IMR-90 (cell line): ENCODE results near the gene ARRB1. TPM values are rescaled to one million over a fixed set of nuclear protein-coding genes. Genes with fewer than 3 reads are reported as not detected.

Experiments
- ATAC-seq: fragments of 200-7000 bp; cut with Tn5 transposase; 2 replicates; pipeline ENCODE4 v1.9.1; 2020; ENCODE audit warnings: low read depth, mild to moderate bottlenecking, moderate library complexity
- BruUV-seq: library from RNA; stranded (reverse); fragments of 400-500 nt; replicated peaks from 2 replicates; lab custom pipeline; 2021; lab: Mats Ljungman, UMichigan
- CTCF ChIA-PET: fragments of 300-600 bp; formaldehyde crosslinking; extraction: SDS; loops from one replicate; lab custom pipeline; 2021; ENCODE audit warnings: antibody characterized with exemption; lab: Yijun Ruan, JAX
- POLR2A ChIA-PET: fragments of 300-600 bp; sonication (Branson Sonifier 250); formaldehyde crosslinking; loops from one replicate; lab custom pipeline; 2022; ENCODE audit warnings: antibody characterized with exemption; ENCODE audit not compliant: unreplicated experiment; lab: Charles Lee
- DNase-seq: peaks from one replicate; pipeline ENCODE4 v3.0.0; 2013
- H2AFZ ChIP-seq: replicated peaks from 2 replicates; pipeline ENCODE3; 2013; ENCODE audit warnings: low read length, mild to moderate bottlenecking; ENCODE audit not compliant: poor library complexity
- H2AK5ac ChIP-seq: 2 replicates; pipeline ENCODE4 v1.6.1; 2013; ENCODE audit warnings: low read depth, low read length, inconsistent platforms
- H2AK9ac ChIP-seq: replicated peaks from 2 replicates; pipeline ENCODE3; 2013; ENCODE audit warnings: mild to moderate bottlenecking, low read depth, low read length, moderate library complexity; ENCODE audit not compliant: poor library complexity
- H2BK120ac ChIP-seq: 2 replicates; pipeline ENCODE4 v1.6.1; 2013; ENCODE audit warnings: low read depth, low read length, inconsistent platforms
- H2BK15ac ChIP-seq: 3 replicates; pipeline ENCODE4 v1.6.1; 2013; ENCODE audit warnings: low read depth, low read length, inconsistent platforms
- H2BK20ac ChIP-seq: 2 replicates; pipeline ENCODE4 v1.6.1; 2013; ENCODE audit warnings: low read depth, mild to moderate bottlenecking, inconsistent platforms, low read length, moderate library complexity
- H2BK5ac ChIP-seq: 2 replicates; pipeline ENCODE4 v1.6.1; 2013; ENCODE audit warnings: mild to moderate bottlenecking, low read depth, low read length, inconsistent platforms; ENCODE audit not compliant: poor library complexity, severe bottlenecking
- H3K14ac ChIP-seq: replicated peaks from 2 replicates; pipeline ENCODE4 v1.6.1; 2013; ENCODE audit warnings: low read depth, low read length, inconsistent platforms
- H3K18ac ChIP-seq: 2 replicates; pipeline ENCODE4 v1.6.1; 2013; ENCODE audit warnings: low read depth, low read length, control low read depth
- H3K23ac ChIP-seq: 2 replicates; pipeline ENCODE4 v1.6.1; 2013; ENCODE audit warnings: low read depth, low read length, inconsistent platforms
- H3K27ac ChIP-seq: 2 replicates; pipeline ENCODE4 v1.5.1; 2013; ENCODE audit warnings: mild to moderate bottlenecking, control low read depth, low read length; ENCODE audit not compliant: insufficient read depth
- H3K27me3 ChIP-seq: 2 replicates; pipeline ENCODE4 v1.6.1; 2013; ENCODE audit warnings: low read length; ENCODE audit not compliant: control insufficient read depth, insufficient read depth
- H3K36me3 ChIP-seq: 2 replicates; pipeline ENCODE4 v1.6.1; 2013; ENCODE audit warnings: low read length, mixed read lengths; ENCODE audit not compliant: control insufficient read depth, insufficient read depth
- H3K4ac ChIP-seq: 2 replicates; pipeline ENCODE4 v1.6.1; 2013; ENCODE audit warnings: low read depth, low read length, inconsistent platforms
- H3K4me1 ChIP-seq: 2 replicates; pipeline ENCODE4 v1.6.1; 2013; ENCODE audit warnings: low read length, mixed read lengths; ENCODE audit not compliant: control insufficient read depth, insufficient read depth
- H3K4me2 ChIP-seq: 2 replicates; pipeline ENCODE4 v1.6.1; 2013; ENCODE audit warnings: low read depth, mild to moderate bottlenecking, control low read depth, low read length, moderate library complexity
- H3K4me3 ChIP-seq: 2 replicates; pipeline ENCODE4 v1.5.1; 2013; ENCODE audit warnings: low read depth, mild to moderate bottlenecking, control low read depth, low read length, moderate library complexity; ENCODE audit not compliant: insufficient read depth
- H3K56ac ChIP-seq: 2 replicates; pipeline ENCODE4 v1.6.1; 2013; ENCODE audit warnings: low read length, inconsistent platforms; ENCODE audit not compliant: insufficient read depth; ENCODE audit errors: extremely low read depth
- H3K79me1 ChIP-seq, 2 experiments: 2 replicates each; pipeline ENCODE4 v1.6.1; 2013; ENCODE audit warnings: low read length in 2 of 2, inconsistent platforms in 1 of 2, low read depth in 1 of 2
- H3K9ac ChIP-seq: 2 replicates; pipeline ENCODE4 v1.6.1; 2013; ENCODE audit warnings: low read depth, low read length, control low read depth
- H3K9me1 ChIP-seq: 2 replicates; pipeline ENCODE4 v1.6.1; 2013; ENCODE audit warnings: low read length, inconsistent platforms; ENCODE audit not compliant: insufficient read depth
- H3K9me3 ChIP-seq: 2 replicates; pipeline ENCODE4 v1.6.1; 2013; ENCODE audit warnings: low read length; ENCODE audit not compliant: control insufficient read depth, insufficient read depth
- H4K20me1 ChIP-seq: 2 replicates; pipeline ENCODE4 v1.6.1; 2013; ENCODE audit warnings: low read length, inconsistent platforms; ENCODE audit not compliant: insufficient read depth
- H4K5ac ChIP-seq: 2 replicates; pipeline ENCODE4 v1.6.1; 2013; ENCODE audit warnings: mild to moderate bottlenecking, low read depth, low read length, control low read depth
- H4K8ac ChIP-seq, 2 experiments: 2 replicates each; pipeline ENCODE4 v1.6.1; 2013; ENCODE audit warnings: low read depth in 2 of 2, low read length in 2 of 2, control low read depth in 1 of 2, inconsistent platforms in 1 of 2
- H4K91ac ChIP-seq: 2 replicates; pipeline ENCODE4 v1.6.1; 2013; ENCODE audit warnings: low read depth, low read length, inconsistent platforms; ENCODE audit not compliant: insufficient read depth
- BHLHE40 ChIP-seq: fragments of 150-350 bp; IDR thresholded peaks from 2 replicates; pipeline ENCODE4 v1.6.1; 2016; ENCODE audit warnings: mild to moderate bottlenecking, low read depth, low read length
- CHD1 ChIP-seq: IDR thresholded peaks from 2 replicates; pipeline ENCODE4 v1.6.1; 2012; ENCODE audit warnings: low read depth, low read length, improper control_type of control experiment
- MAFK ChIP-seq: IDR thresholded peaks from 2 replicates; pipeline ENCODE4 v1.6.1; 2012; ENCODE audit warnings: low read depth, low read length, improper control_type of control experiment
- MAZ ChIP-seq: IDR thresholded peaks from 2 replicates; pipeline ENCODE4 v1.6.1; 2012; ENCODE audit warnings: low read depth, mild to moderate bottlenecking, low read length, improper control_type of control experiment, moderate library complexity, borderline replicate concordance
- NFE2L2 ChIP-seq: fragments of 150-350 bp; IDR thresholded peaks from 2 replicates; pipeline ENCODE4 v1.6.1; 2016; ENCODE audit warnings: low read depth, mild to moderate bottlenecking, low read length
- POLR2A ChIP-seq: IDR thresholded peaks from 2 replicates; pipeline ENCODE4 v1.6.1; 2012; ENCODE audit warnings: mild to moderate bottlenecking, low read depth, low read length
- RAD21 ChIP-seq: IDR thresholded peaks from 2 replicates; pipeline ENCODE4 v1.6.1; 2012; ENCODE audit warnings: low read length, improper control_type of control experiment
- RCOR1 ChIP-seq: IDR thresholded peaks from 2 replicates; pipeline ENCODE4 v1.6.1; 2012; ENCODE audit warnings: mild to moderate bottlenecking, low read length, improper control_type of control experiment; ENCODE audit not compliant: insufficient replicate concordance
- WGBS, 2 experiments: methylation state at CpG; one replicate each; pipeline versions ENCODE4 v1.1.5 to v1.1.7; 2013; ENCODE audit warnings: missing lambda C conversion rate in 2 of 2; ENCODE audit not compliant: insufficient read length in 1 of 2; ENCODE audit errors: extremely low coverage in 2 of 2; 5-methylcytosine and 5-hydroxymethylcytosine counted together
- dilution Hi-C: fragments of 300-500 bp; cut with HindIII; formaldehyde crosslinking; loops from one replicate; pipeline ENCODE4 v1.14.3; 2018; ENCODE audit warnings: low sequenced_read_pairs; ENCODE audit not compliant: unreplicated experiment
- in situ Hi-C: fragments of 300-500 bp; cut with MboI; formaldehyde crosslinking; loops from 3 replicates; pipeline ENCODE4 v1.14.3; 2019; ENCODE audit warnings: low sequenced_read_pairs, inconsistent platforms, mixed read lengths
- intact Hi-C: fragments of 100-400 bp; cut with micrococcal nuclease; formaldehyde crosslinking; loops from 2 replicates; pipeline ENCODE4 v1.10.0; 2022
- polyA plus RNA-seq, 3 experiments: library from polyadenylated mRNA; depleted of rRNA; stranded (reverse); fragments of >200 nt; gene quantifications; 2 replicates each; pipeline ENCODE4 v1.2.3, GENCODE V29; 2012; ENCODE audit warnings: low replicate concordance in 1 of 3
- total RNA-seq: library from RNA; depleted of rRNA; stranded (reverse); fragments of >200 nt; gene quantifications from 2 replicates; pipeline ENCODE4 v1.2.3, GENCODE V29; 2012
- TF ChIP-seq, protein P1 (sequence below): conservative IDR thresholded peaks from 2 replicates; pipeline ENCODE4 v1.5.1; 2012; ENCODE audit warnings: mild to moderate bottlenecking, low read depth, low read length, improper control_type of control experiment

ARRB1 gene
- total and polyA plus RNA-seq, 2 of the 4 experiments (the other 2 are of a cell fraction), result 11.0 to 17.4 TPM

DNA sequence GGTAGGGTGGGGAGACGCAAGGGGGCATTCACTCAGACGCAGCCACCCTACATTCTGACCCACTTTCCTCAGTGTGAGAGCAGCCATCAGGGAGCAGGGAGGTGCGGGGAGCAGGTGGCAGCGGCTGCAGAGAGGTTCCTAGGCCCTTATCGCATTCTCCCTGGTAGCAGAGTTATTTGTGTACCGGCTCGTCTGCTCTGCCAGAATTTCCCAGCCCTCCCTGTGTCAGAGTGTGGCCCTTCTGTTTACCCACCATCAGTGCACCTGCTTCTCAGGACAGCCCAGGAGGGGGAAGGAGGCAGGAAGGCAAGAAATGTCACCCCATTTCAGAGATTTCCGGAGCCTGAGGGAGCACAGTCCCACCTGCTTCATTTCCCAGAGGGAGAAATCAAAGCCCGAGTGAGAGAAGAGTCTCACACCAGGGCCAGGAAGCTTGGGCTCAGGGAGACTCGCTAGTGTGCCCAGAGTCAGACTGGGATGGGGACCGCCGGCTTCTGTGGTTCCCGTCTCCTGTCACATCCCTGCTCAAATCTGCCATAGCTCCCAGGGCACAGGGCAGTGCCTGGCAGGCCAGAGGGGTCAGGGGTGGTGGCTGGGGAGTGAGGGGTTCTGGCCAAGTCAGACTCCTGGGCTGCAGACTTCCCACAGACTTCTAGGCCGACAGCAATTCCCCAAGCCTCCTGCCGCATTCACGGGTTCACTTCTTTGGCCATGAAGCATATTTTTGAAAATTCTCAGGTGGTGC is 49.7 kb downstream of the ARRB1 start:
- Histone ChIP-seq H2AK5ac (no peak overlapping the region), H4K91ac (no peak overlapping the region), H4K5ac (no peak overlapping the region), H3K4ac (no peak overlapping the region), H3K9ac (no peak overlapping the region), H2BK120ac (no peak overlapping the region), H3K18ac (no peak overlapping the region), H2AK9ac (no peak overlapping the region), H3K9me1 (no peaks in the 10 kb centered on the region), H3K4me2 (no peak overlapping the region), H2AFZ (no peak overlapping the region), H3K9me3 (no peaks in the 10 kb centered on the region), H3K14ac (no peak overlapping the region), H3K79me1 (no peaks in the 10 kb centered on the region), H2BK15ac (no peak overlapping the region), H4K8ac (no peak overlapping the region), H4K20me1 (no peaks in the 10 kb centered on the region), H3K56ac (no peak overlapping the region), H3K23ac (no peak overlapping the region), H3K4me3 (no peak overlapping the region), H3K27me3 (no peaks in the 10 kb centered on the region; the same call in 1 of the 2 replicates), H2BK5ac (no peak overlapping the region), H3K27ac (no peak overlapping the region), H2BK20ac (no peak overlapping the region), H3K4me1 (no peaks in the 10 kb centered on the region), H3K36me3 (no peaks in the 10 kb centered on the region)
- in situ Hi-C loops (no loop called here), intact Hi-C loops (no loop called here), dilution Hi-C loops (no loop called here)
- BruUV-seq, result no TSS peak
- POLR2A ChIA-PET, result interaction anchor here (0.6 kb wide), 1 partner anchor 64 kb away, joined by 5 read pairs; no protein-coding TSS in a partner anchor
- WGBS, 2 experiments, result 80% methylated on average over 2 of the region's 16 CpGs; no CpG with 5 or more reads in 1 of the 2 experiments
- no peak for ATAC-seq
- TF ChIP-seq POLR2A (no peak), MAZ (no peak), CHD1 (no peak), RCOR1 (no peak), BHLHE40 (no peak), NFE2L2 (no peak), RAD21 (no peak), MAFK (no peak)
- TF ChIP-seq, protein P1, sequence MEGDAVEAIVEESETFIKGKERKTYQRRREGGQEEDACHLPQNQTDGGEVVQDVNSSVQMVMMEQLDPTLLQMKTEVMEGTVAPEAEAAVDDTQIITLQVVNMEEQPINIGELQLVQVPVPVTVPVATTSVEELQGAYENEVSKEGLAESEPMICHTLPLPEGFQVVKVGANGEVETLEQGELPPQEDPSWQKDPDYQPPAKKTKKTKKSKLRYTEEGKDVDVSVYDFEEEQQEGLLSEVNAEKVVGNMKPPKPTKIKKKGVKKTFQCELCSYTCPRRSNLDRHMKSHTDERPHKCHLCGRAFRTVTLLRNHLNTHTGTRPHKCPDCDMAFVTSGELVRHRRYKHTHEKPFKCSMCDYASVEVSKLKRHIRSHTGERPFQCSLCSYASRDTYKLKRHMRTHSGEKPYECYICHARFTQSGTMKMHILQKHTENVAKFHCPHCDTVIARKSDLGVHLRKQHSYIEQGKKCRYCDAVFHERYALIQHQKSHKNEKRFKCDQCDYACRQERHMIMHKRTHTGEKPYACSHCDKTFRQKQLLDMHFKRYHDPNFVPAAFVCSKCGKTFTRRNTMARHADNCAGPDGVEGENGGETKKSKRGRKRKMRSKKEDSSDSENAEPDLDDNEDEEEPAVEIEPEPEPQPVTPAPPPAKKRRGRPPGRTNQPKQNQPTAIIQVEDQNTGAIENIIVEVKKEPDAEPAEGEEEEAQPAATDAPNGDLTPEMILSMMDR, result no peak
- no peak for DNase-seq
- CTCF ChIA-PET, result no interaction called here
